ENCODE results near the gene TRAPPC3. TPM values are rescaled to one million over a fixed set of nuclear protein-coding genes. Genes with fewer than 3 reads are reported as not detected.

TRAPPC3 gene
- total and polyA plus RNA-seq, 9 of the 15 experiments (the other 6 are each of a cell fraction or from before 2014, with no cell fraction given), result 20.6 to 141 (median 112) TPM

DNA sequence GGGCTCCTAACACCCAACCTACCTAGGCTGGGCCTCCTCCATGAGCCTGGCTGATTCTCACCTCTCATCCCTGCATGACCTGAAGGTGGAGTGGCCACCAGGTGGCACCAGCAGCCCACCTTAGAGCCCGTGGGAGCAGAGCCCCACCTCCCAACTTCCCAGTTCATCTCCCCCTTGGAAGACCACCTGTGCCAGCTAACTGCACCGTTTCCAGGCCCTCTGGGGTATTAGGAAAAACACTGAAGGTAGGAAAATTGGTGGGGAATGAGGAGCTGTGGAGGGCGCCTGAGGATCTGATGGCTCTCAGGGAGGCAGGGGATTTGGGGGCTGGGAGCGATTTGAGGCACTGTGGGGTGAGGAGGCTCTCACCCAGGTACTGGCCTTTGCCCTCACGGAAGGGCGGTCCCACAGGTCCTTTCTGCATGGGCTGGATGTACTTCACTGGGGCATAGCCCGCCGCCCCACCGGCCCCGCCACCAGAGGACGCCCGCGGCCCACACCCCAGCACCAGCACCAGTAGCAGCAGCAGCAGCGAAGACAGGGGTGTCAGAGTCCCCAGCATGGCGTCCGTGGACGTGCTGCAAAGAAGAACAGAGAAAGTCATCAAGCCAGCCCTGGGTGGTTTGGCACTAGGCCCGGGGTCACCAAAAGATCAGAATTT is 49.5 kb downstream of the TRAPPC3 start (continued):
- TF ChIP-seq HDAC2 (IDR thresholded peaks at IDR 0.05), result peak; percentile 79; the same call in 1 of the 2 replicates
- no peak for TF ChIP-seq RBM39 (optimal IDR thresholded peaks at IDR 0.05; ENCODE audit: low read depth, low read length)
- peak; percentile 82 for TF ChIP-seq ARID2 (IDR thresholded peaks at IDR 0.05)
- TF ChIP-seq SMAD4 (CRISPR knock-in tag; conservative IDR thresholded peaks at IDR 0.05), result no peak; the same call in 1 of the 2 replicates
- peak; percentile 52; the same call in 1 of the 2 replicates for TF ChIP-seq CBFB (CRISPR knock-in tag; IDR thresholded peaks at IDR 0.05)

DNA sequence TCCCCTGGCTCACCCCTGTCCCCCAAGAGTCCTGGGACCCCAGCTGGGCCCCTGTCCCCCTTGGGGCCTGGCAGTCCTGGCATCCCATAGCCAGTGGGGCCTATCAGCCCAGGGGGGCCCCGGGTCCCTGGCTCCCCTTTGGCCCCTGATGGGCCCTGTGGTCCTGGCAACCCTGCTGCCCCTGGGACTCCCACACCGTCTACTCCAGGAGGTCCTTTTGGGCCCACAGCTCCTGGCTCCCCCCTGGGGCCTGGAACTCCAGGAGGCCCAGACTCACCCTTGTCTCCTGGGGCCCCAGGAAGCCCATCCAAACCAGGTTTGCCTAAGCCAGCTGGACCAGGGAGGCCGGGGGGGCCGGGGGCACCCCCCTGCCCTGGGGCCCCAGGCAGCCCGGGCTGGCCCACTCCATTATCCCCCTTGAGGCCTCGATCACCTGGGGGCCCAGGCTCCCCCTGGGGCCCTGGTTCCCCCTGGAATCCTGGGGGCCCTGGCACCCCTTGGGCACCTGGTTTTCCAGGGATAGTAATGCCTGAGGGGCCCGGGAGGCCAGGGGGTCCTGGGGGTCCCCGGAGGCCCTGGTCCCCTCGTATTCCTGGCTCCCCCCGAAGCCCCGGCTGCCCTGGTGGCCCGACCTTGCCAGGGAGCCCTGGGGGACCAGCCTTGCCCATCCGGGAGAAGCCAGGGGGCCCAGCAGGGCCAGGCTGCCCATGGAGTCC is 50.5 kb downstream of the TRAPPC3 start:
- in situ Hi-C loops (cut with MboI), result no loop called here
- no peaks in the 10 kb centered on the region for H3K27me3 ChIP-seq (ENCODE audit: control insufficient read depth in 2 of 2, insufficient read depth in 2 of 2, low read length in 2 of 2)
- peaks cover 0 to 36% of the 10 kb centered on the region in 2 experiments; a peak in 3 of 5 replicates for H3K4me1 ChIP-seq (replicated peaks in 1 of 2; ENCODE audit: control insufficient read depth in 2 of 2, insufficient read depth in 2 of 2, low read length in 2 of 2)
- H3K9me3 ChIP-seq (replicated peaks; ENCODE audit: control insufficient read depth, insufficient read depth, low read depth, low read length), result no peaks in the 10 kb centered on the region
- POLR2A ChIA-PET, result interaction anchor here (0.6 to 0.7 kb wide), 2 partner anchors 43 to 89 kb away, joined by 3 read pairs; no protein-coding TSS in a partner anchor
- FAIRE-seq (no peak), DNase-seq (ENCODE audit: extremely low read depth in 1 of 4, low spot score in 3 of 4) (no peak), ATAC-seq (no peak)
- TF ChIP-seq HMG20B (CRISPR knock-in tag; IDR thresholded peaks at IDR 0.05) (no peak), MED1 (CRISPR knock-in tag; IDR thresholded peaks at IDR 0.05; ENCODE audit: borderline replicate concordance) (no peak), PCBP1 (IDR thresholded peaks at IDR 0.05; ENCODE audit: low read depth, low read length, poor library complexity, severe bottlenecking) (peak; percentile 25), TRIM28 (IDR thresholded peaks at IDR 0.05) (no peak)
- H3K79me2 ChIP-seq (ENCODE audit: control insufficient read depth, insufficient read depth, low read length), result no peaks in the 10 kb centered on the region
- intact Hi-C loops (cut with micrococcal nuclease), result no loop called here
- H2AFZ ChIP-seq (ENCODE audit: low read depth, low read length), result no peak overlapping the region
- peak overlapping the region in 1 of 2 experiments; percentile 6; a peak in 1 of 4 replicates for H3K9ac ChIP-seq (ENCODE audit: insufficient read depth in 1 of 2, low read depth in 2 of 2, low read length in 2 of 2)
- BruUV-seq (replicated peaks), result no TSS peak
- WGBS (ENCODE audit: insufficient coverage, low coverage, missing lambda C conversion rate), result 57% methylated on average over 12 of the region's 13 CpGs
- H3K9me1 ChIP-seq (ENCODE audit: control insufficient read depth, insufficient read depth, low read length), result peaks cover 4% of the 10 kb centered on the region
- no peak overlapping the region for H3K4me3 ChIP-seq
- H3K27ac ChIP-seq (ENCODE audit: extremely low read depth, low read depth, low read length), result no peak overlapping the region
- no peaks in the 10 kb centered on the region for H4K20me1 ChIP-seq (replicated peaks; ENCODE audit: control insufficient read depth, insufficient read depth, low read length)
- no peak overlapping the region for H3K4me2 ChIP-seq (ENCODE audit: insufficient read depth, low read length)
- peaks cover 24% of the 10 kb centered on the region; the same call in 2 of the 3 replicates for H3K36me3 ChIP-seq (ENCODE audit: control insufficient read depth, insufficient read depth, low read length)
- CTCF ChIA-PET (ENCODE audit: low intra/inter-chr PET ratio), result interaction anchor here (0.6 to 5.7 kb wide), 16 partner anchors 9 to 955 kb away, joined by 3 to 116 read pairs (median 6); partner anchors contain the start of genes ADPRS, MAP7D1 and TRAPPC3

Data from K562 (cell line).